GM06990 (cell line): ENCODE measurements around the gene SLC17A3.

Experiments
- DNase-seq: peaks from one replicate; pipeline ENCODE4 v3.0.0-alpha.2; 2011; ENCODE audit not compliant: insufficient read length; ENCODE audit errors: extremely low read depth
- H3K27me3 ChIP-seq: replicated peaks from 2 replicates; pipeline ENCODE4 v1.6.0; 2011; ENCODE audit warnings: low read length; ENCODE audit not compliant: control insufficient read depth, insufficient read depth
- H3K36me3 ChIP-seq: 2 replicates; pipeline ENCODE4 v1.5.1; 2011; ENCODE audit warnings: low read length; ENCODE audit not compliant: control insufficient read depth, insufficient read depth
- H3K4me3 ChIP-seq: replicated peaks from 2 replicates; pipeline ENCODE4 v1.5.1; 2011; ENCODE audit warnings: low read depth, mild to moderate bottlenecking, control low read depth, low read length
- CTCF ChIP-seq: IDR thresholded peaks from 2 replicates; pipeline ENCODE4 v1.5.1; 2011; ENCODE audit warnings: low read length, control low read depth, mild to moderate bottlenecking, inconsistent platforms; ENCODE audit not compliant: insufficient read depth, poor library complexity, severe bottlenecking

Gene SLC17A3

GRCh38 chr6:25889877-25890853 is 16.1 kb upstream of the SLC17A3 start:
- H3K4me3 ChIP-seq: no peak overlapping the region
- no peaks in the 10 kb centered on the region for H3K27me3 ChIP-seq
- H3K36me3 ChIP-seq: no peaks in the 10 kb centered on the region
- no peak for TF ChIP-seq CTCF
- DNase-seq: no peak

- Histone ChIP-seq H3K4me3 (no peak overlapping the region), H3K36me3 (no peaks in the 10 kb centered on the region), H3K27me3 (no peaks in the 10 kb centered on the region)
- DNase-seq: no peak
- TF ChIP-seq CTCF: no peak
These were observed 14.6 kb upstream of the SLC17A3 start for GRCh38 chr6:25888626-25889025.

DNA sequence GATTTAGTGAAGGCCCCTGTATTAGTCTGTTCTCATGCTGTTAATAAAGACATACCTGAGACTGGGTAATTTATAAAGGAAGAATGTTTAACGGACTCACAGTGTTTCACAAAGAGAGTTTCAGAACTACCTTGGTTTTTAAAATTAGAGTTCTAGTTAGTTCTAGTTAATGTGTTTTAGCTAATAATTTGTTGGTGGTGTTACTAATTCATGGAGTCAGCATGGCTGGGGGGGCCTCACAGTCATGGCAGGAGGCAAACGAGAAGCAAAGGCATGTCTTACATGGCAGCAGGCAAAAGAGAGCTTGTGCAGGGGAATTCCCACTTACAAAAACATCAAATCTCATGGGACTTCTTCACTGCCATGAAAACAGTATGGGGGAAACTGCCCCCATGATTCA is 12.0 kb upstream of the SLC17A3 start:
- H3K27me3 ChIP-seq: no peaks in the 10 kb centered on the region
- no peaks in the 10 kb centered on the region for H3K36me3 ChIP-seq
- no peak for DNase-seq
- no peak overlapping the region for H3K4me3 ChIP-seq
- no peak for TF ChIP-seq CTCF

DNA sequence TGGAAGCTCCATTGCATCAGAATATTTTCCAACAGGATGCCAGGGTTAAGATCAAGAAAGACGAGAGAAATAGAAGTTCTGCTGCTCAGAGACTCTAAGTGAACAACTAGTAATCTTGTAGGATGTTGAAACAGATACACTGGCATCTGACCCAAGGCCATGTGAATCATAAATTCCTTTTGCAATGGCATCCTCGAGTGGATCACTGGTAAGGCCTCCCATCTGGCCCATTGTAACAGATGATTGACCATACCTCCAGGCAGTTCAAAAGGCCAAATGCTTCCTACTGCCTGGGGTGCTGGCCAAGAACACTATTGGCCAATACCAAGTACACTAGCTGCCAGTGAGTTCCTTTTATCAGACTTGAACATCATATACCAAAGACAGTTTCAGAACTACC is 9.9 kb upstream of the SLC17A3 start:
- DNase-seq: no peak
- no peak for TF ChIP-seq CTCF
- Histone ChIP-seq H3K4me3 (no peak overlapping the region), H3K36me3 (no peaks in the 10 kb centered on the region), H3K27me3 (no peaks in the 10 kb centered on the region; the same call in 1 of the 2 replicates)

DNA sequence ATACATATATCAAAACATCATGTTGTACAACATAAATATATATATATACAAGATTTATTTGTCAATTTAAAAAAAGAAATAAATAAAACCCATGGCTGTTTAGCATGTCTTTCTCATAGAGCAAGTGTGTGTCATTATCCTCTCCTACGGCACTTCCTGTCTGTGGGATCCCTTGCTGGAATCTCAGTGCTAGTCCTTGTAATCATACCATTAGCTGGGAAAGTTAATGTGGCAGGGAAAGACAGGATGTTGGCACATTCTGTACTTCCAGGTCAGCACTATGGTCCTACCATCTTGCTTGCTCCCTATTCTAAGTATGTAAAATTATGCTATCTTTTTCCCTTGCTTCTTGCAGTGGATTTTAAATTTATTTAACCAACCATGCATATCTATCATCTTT is 9.5 kb upstream of the SLC17A3 start:
- H3K4me3 ChIP-seq: no peak overlapping the region
- DNase-seq: no peak
- H3K36me3 ChIP-seq: no peaks in the 10 kb centered on the region
- H3K27me3 ChIP-seq: no peaks in the 10 kb centered on the region; the same call in 1 of the 2 replicates
- no peak for TF ChIP-seq CTCF
